HG03025 (cell line): ENCODE results near the gene B4GALT6.

Experiments
- ATAC-seq: cut with Tn5 transposase; IDR thresholded peaks from one replicate; pipeline ENCODE4 v1.9.1; 2021; ENCODE audit warnings: mild to moderate bottlenecking, moderate library complexity; ENCODE audit not compliant: unreplicated experiment, low FRiP score

B4GALT6 gene

GRCh38 chr18:31661965-31662364 is 22.4 kb downstream of the B4GALT6 start:
- ATAC-seq: no peak

DNA sequence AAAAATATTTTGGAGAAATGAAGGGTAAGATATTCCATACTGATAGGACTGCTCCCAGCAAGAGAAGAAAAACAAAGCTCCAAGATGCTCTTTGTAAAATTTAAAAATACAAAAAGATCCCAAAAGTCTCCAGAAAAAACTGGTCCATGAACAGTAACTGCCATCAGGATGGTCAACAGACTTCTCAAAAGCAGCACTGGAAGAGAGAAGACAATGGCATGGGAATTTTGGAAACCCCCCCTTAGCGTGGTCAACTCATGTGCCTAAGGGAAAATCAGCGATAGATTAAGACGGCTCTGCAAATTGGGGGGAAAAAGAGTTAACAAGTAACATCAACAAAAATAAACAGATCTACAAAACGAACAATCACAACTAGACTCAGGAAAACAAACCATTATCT is 23.6 kb downstream of the B4GALT6 start:
- no peak for ATAC-seq

DNA sequence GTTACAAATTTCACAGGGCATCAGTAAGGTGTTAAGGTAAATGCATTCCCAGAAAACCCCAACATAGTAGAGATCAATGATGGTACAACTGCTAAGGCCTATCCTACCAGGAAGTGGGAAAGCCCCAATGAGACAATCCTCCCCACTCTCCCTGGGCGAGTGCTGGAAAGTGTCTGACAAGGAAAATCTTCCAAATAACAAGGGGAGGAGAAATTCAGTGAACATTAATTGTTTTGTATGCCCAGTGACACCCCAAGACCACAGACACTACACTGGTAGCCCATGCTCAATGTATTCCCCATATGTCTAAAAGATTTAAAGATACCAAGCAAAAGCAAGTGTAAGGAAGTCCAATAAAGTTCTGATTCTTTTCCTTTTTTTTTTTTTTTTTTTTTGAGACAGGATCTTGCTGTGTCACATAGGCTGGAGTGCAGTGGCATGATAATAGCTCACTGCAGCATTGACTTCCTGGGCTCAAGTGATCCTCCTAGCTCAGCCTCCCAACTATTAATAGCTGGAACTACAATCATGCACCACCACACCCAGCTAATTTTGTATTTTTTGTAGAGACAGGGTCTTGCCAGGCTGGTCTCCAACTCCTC is 24.7 kb downstream of the B4GALT6 start:
- ATAC-seq: no peak

GRCh38 chr18:31658670-31659575 is 25.5 kb downstream of the B4GALT6 start:
- peak; percentile 61 for ATAC-seq

DNA sequence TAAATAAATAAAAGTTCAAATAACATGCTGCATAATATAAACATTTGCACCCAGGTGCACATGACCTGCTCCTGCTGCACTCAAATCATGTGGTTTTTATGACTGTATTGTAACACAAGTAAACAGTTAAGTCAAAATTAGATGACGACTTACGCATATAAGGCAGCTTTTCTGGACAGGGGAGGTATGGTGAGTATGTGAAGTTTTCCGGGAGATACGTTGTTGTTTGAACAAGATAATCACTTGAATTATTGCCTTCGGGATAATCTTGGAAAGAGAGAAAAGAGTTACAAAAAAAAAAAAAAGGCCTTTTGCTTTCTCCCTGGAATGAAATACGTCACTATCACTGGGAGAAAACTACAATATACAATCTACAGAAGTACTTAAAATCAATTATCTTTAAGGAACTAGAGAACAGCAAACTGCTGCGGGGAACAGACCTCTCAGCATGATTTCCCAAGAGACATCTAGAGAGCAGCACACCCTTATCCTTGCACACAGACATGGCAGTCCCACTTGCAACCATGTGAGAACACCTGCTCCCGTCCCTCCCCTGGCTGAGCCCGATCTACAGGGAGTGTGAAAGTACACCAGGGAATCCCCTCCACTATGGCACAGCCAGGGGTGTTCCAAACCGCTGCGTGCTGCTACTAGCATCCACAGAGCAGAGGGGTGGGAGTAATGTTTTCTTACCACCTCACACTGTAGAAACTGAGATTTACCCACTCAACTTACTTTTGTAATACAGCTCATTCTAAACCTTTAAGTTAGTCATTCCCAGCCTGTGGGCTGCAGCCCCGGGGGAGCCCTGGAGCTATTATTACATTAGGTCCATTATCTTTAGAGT is 26.3 kb downstream of the B4GALT6 start:
- ATAC-seq: peak; percentile 60

DNA sequence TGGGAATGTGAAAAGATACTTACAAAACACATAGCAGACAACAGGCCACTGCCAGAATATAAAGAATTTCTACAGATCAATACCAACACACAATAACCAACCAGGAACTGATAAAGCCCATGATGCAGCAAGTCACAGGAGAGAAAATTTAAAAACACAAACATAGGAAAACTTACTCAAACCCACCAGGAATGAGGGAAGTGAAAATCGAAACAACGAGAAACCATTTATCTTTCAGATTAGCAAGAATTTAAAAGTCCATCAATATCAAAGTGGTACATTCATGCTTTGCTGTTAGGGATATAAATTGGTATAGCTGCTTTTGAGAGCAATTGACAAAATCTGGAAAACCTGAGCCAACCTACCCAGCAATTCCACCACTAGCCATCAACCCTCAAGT is 27.6 kb downstream of the B4GALT6 start:
- no peak for ATAC-seq

DNA sequence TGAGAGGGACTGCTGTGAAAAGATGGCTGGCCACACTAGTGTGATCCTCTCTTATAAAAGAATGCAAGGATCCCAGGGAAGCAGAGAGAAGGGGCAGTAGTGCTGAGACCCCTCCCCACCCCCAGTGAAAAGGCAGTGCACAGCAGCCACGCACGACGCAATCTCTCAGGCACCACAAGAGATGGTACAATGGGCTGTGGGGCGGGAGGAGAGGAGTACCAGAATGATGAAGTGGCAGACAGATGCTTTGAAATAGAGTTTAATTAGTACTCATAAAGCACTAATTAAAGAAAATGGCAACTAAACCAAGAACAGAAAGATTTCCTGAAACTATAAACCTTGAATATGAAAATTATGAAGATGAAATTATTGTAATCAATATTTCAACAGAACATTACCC is 29.0 kb downstream of the B4GALT6 start:
- no peak for ATAC-seq

GRCh38 chr18:31652877-31653276 is 31.5 kb downstream of the B4GALT6 start:
- ATAC-seq: no peak

GRCh38 chr18:31652357-31652756 is 32.0 kb downstream of the B4GALT6 start:
- no peak for ATAC-seq

- ATAC-seq: no peak
Measured at GRCh38 chr18:31651369-31651768, 33.0 kb downstream of the B4GALT6 start.

- peak; percentile 39 for ATAC-seq
Measured at GRCh38 chr18:31649978-31650719, 34.2 kb downstream of the B4GALT6 start.

DNA sequence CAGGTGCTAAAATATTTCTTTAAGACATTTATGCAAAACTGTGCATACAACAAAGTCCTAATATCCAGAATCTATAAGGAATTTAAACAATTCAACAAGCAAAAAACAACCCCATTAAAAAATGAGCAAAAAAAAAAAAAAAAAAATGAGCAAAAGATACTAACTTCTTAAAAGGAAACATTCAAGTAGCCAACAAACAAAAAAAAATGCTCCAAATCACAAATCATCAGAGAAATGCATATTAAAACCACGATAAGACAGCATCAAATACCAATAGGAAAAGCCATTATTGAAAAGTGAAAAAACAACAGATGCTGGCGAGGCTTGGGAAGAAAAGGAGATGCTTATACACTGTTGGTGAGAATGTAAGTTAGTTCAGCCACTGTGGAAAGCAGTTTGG is 34.9 kb downstream of the B4GALT6 start:
- ATAC-seq: no peak

GRCh38 chr18:31648966-31649429 is 35.4 kb downstream of the B4GALT6 start:
- peak; percentile 70 for ATAC-seq

DNA sequence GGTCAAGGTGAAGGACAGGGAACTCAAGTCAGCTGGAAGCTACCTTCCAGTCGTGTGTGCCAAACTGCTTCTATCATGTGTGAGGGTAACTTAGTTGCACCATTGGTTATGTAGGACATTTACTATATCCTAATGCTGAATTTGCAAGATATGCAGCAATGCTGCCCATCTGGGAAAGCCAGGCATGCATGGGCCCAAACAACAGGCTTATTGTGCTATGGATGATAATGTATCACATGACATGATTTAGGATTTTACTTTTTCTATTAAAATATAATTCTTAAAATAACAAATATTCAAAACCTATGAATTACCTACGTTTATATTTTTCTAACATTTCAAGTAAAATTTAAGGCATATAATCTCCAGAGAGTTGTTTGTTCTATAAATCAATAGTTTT is 35.9 kb downstream of the B4GALT6 start:
- no peak for ATAC-seq

- no peak for ATAC-seq
Measured at GRCh38 chr18:31647127-31647753, 37.1 kb downstream of the B4GALT6 start.

DNA sequence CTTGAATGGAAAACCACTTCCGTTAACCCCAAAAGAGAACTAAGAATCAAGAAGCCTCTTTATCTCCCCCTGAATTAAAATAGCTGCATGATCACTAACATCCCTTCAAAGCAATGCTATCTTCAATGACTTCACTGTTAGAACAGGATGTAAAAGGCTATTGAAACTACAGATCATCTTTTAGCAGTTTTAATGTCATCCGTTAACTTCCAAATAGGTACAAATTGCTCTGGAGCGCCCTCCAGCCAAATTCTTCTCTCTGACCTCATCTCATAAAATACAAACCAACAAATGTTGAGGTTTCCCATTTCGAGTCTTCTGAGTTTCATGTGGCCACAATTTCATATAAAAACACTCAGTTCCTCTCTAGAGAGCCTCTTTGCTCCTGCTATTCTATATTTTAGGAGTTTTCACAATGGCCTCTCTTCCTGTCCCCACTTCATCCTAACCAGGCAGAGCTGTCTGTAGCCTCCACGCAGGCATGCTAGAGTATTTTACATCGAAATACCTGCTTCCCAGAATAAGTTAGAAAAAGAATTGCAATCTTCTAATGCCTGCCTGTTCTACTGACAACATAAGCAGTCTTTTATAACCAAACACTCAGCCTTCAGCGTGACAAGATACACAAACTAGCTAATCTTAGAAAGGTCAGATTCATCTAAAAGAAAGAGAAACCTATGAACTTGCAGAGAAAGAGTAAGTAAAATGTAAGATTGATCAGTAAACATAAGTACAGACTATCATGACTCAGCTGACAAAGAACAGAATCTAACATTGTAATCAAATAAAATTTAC is 37.9 kb downstream of the B4GALT6 start:
- no peak for ATAC-seq

GRCh38 chr18:31645411-31645810 is 39.0 kb downstream of the B4GALT6 start:
- no peak for ATAC-seq

DNA sequence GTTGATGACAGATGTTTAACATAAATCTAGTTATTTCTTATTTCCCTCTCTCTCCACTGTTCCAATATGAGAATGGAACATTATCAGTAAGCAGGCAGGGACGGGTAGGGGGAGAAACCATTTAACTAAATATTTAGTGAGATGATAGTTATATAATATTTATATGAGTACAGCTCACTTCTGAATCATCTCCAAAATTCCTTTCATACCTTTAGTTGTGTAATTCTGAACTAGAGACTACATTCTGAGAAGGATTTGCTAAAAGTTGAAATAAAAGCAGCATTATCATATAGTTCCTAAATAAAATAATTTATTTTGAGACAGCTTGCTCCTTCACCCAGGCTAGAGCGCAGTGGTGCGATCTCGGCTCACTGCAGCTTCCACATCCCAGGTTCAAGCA is 41.4 kb downstream of the B4GALT6 start:
- ATAC-seq: no peak

GRCh38 chr18:31637445-31637844 is 46.9 kb downstream of the B4GALT6 start:
- no peak for ATAC-seq
